NCI-H1105 (cell line): ENCODE measurements around the gene IFNA14.
"Not testable (repeated sequence)": the region's sequence is repeated elsewhere in the genome, so short reads cannot be mapped to it uniquely, and the experiment has no call there.

Source experiments
- DNase-seq: peaks from one replicate; lab custom pipeline; 2025; lab: John Stamatoyannopoulos, UW

IFNA14 gene

DNA sequence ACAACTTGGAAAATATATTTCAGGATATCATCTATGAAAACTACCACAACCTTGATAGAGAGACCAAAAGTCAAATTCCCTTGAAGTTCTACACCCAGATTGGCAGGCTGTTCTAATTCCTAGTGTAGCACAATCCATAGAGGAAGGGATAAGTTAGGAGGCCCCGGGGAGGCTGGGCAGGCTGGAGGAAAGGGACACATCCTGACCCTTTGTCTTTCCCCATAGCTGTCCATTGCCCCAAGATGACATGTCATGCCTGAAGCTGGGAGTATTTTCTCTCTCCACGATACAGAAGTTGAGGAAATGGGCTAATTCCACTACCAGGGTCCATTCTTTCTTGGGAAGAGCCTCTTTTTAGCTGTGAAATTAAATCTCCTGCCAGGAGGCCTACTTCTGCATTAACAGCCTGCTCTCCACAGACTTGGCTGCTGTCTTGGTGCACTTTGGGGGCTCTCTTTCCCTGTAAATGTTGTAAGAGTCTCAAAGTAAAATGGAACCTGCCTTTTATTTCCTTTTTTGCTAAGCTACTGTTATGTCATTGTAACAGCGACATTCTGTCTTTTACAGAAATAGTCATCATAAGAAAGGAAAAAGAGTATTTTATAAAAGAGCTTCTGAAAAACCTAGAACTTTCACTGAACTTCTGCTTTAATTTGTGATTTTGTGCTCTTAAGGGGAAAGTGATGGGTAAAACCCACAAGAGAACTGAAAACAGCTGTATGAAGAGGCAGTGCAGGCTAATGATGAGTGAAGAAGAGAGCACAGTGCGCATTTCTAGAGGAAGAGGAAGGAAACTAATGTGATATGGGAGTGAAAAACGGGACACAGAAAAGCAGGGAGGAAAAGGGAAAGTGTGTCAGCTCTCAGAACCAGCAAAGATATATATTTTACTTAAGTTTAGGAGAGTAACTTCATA, 26.1 kb downstream of the IFNA14 start:
- not testable (repeated sequence) for DNase-seq

DNA sequence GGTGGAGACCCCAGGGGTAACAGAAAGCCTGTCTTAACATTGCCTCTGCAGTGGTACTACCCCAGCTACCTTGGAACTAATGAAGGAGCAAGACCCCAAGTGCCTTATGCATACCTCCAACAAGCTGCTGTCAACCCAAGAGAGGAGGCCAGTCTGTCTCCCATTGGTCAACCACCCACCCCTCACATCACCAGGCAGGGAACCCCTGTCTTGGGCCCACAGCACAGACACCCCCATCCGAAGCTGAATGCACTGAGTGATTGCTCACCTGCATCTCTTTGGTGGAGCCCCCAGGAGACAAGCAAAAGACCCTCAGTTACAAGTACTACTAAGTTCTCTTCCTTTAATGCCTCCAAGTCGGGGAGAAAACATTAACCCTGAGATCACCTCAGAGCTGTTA, 27.6 kb downstream of the IFNA14 start:
- DNase-seq, result not testable (repeated sequence)

DNA sequence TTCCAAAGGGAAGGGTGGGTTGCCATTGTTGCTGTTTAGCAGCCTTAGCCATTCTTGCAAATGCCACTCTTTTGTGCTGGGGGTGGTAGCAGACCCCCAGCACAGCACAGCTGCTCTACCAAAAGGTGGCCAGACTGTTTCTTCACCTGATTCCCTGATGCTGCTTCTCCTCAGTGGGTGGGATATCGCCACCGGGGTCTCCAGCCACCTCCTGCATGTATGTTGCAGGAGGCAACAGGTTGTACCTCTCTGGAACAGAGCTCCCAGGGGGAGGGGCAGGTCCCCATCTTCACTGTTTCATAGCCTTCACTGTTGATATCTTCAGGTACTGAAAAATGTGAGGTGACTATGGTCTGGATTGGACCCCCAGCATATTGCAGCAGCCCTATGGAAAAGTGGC, 29.0 kb downstream of the IFNA14 start:
- DNase-seq, result not testable (repeated sequence)

DNA sequence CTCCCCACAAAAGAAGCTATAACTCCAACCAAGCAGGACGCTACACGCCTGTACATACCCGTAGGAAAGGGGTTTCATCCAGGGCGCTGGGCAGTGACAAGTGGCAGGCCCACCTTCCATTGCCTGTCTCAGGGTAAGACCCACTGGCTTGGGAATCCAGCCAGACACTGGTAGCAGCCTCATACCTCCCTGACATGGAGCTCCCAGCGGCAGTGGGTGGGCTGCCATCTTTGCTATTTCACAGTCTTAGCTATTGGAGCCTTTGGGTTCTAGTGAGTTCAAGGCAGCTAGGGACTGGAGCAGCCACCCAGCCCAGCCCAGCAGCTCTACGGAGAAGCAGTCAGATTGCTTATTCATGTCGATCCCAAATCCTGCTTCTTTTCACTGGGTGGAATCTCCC, 29.5 kb downstream of the IFNA14 start:
- DNase-seq, result no peak

DNA sequence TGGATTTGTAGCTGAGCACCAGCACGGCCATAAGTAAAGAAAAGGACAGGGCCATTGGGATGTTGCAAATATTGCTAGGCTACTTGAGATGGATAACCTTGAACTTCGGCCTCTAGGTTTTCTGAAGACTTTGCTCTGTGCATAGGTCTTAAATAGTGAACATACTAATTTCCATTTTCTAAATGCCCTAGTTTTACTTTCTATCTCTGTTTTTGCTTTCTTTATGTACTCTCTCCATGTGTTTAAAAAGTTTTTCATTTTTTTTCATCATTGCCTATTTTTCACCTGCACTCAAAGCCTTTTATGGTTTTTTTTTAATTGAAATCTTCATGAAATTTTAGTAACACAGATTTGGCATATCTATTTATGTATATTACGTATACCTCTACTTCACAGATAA, 32.8 kb downstream of the IFNA14 start, which contains the start of gene IFNA10:
TSS of gene IFNA10 (minus strand) at position 101 of the 400 bp plus-strand sequence. CDS start at position 55, 46 bp downstream.
- DNase-seq, result not testable (repeated sequence)

DNA sequence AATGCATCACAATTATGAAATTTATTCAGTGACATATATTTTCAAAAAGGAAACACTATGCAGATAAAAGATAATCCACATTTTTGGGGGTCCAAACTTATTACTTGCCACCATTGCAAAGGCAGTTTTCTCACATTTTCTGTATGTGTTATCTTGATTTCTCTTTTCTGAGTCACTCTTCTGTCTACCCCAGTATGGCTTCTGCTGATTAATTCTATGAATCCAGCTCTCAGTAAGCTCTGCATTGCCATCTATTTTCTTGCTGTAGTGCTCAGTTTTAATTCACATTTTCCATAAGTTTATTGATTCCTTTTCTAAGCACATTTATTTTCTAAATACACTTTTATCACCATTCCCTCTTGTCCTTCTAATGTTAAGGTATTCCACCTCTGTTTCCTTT, 34.6 kb downstream of the IFNA14 start:
- no peak for DNase-seq

DNA sequence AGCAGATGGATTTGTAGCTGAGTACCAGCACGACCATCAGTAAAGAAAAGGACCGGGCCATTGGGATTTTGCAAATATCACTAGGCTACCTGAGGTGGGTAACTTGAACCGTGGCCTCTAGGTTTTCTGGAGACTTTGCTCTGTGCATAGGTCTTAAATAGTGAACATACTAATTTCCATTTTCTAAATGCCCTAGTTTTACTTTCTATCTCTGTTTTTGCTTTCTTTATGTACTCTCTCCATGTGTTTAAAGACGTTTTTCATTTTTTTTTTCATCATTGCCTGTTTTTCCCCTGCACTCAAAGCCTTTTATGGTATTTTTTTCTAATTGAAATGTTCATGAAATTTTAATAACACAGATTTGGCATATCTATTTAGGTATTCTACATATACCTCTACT, 37.7 kb downstream of the IFNA14 start, which contains the start of gene IFNA7:
TSS of gene IFNA7 (minus strand) at position 101 of the 400 bp plus-strand sequence. CDS start at position 61, 40 bp downstream.
- not testable (repeated sequence) for DNase-seq

DNA sequence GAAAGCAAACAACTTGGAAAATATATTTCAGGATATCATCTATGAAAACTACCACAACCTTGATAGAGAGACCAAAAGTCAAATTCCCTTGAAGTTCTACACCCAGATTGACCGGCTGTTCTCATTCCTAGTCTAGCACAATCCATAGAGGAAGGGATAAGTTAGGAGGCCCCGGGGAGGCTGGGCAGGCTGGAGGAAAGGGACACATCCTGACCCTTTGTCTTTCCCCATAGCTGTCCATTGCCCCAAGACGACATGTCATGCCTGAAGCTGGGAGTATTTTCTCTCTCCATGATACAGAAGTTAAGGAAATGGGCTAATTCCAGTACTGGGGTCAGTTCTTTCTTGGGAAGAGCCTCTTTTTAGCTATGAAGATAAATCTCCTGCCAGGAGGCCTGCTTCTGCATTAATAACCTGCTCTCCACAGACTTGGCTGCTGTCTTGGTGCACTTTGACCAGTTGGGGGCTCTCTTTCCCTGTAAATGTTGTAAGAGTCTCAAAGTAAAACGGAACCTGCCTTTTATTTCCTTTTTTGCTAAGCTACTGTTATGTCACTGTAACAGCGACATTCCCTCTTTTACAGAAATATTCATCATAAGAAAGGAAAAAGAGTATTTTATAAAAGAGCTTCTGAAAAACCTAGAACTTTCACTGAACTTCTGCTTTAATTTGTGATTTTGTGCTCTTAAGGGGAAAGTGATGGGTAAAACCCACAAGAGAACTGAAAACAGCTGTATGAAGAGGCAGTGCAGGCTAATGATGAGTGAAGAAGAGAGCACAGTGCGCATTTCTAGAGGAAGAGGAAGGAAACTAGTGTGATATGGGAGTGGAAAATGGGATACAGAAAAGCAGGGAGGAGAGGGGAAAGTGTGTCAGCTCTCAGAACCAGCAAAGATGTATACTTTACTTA, 44.7 kb downstream of the IFNA14 start:
- not testable (repeated sequence) for DNase-seq
